ENCODE measurements around the gene CDKAL1. TPM values are rescaled to one million over a fixed set of nuclear protein-coding genes. Genes with fewer than 3 reads are reported as not detected.

Gene CDKAL1
- total and polyA plus RNA-seq, 2 of the 13 experiments (the other 11 are each of a cell fraction or from before 2014, with no cell fraction given) = 9.5 to 27.7 TPM

- TF ChIP-seq BORCS8-MEF2B (CRISPR knock-in tag; IDR thresholded peaks at IDR 0.05) = no peak
- TF ChIP-seq ZNF138 (CRISPR knock-in tag; IDR thresholded peaks at IDR 0.05; ENCODE audit: low read depth) = no peak
- no peak for TF ChIP-seq MIER2 (CRISPR knock-in tag; IDR thresholded peaks at IDR 0.05)
- no peak for TF ChIP-seq SYNCRIP (IDR thresholded peaks at IDR 0.05; ENCODE audit: insufficient read depth, low read depth, low read length)
- TF ChIP-seq HOXD1 (CRISPR knock-in tag; IDR thresholded peaks at IDR 0.05) = no peak
- no peak for TF ChIP-seq FOXK1 (CRISPR knock-in tag; IDR thresholded peaks at IDR 0.05; ENCODE audit: borderline replicate concordance, low read depth)
- TF ChIP-seq GATA4 (IDR thresholded peaks at IDR 0.05; ENCODE audit: borderline replicate concordance, low read depth) = no peak
- TF ChIP-seq MYNN (CRISPR knock-in tag; IDR thresholded peaks at IDR 0.05; ENCODE audit: low read depth) = no peak
- no peak for TF ChIP-seq PLSCR1 (CRISPR knock-in tag; IDR thresholded peaks at IDR 0.05; ENCODE audit: borderline replicate concordance)
Measured at GRCh38 chr6:20835315-20836010, 301.2 kb downstream of the CDKAL1 start (continued).

- FAIRE-seq (no peak), ATAC-seq (no peak), DNase-seq (ENCODE audit: low spot score) (no peak)
- Histone ChIP-seq H2AFZ (ENCODE audit: low read length) (no peak overlapping the region), H3K4me2 (ENCODE audit: low read depth, low read length) (no peak overlapping the region), H3K4me3 (replicated peaks in 1 of 3; ENCODE audit: insufficient read depth in 1 of 3, low read depth in 2 of 3, low read length in 3 of 3) (no peak overlapping the region), H3K9ac (ENCODE audit: insufficient read depth, low read depth, low read length) (no peak overlapping the region), H4K20me1 (ENCODE audit: insufficient read depth, low read length) (no peaks in the 10 kb centered on the region), H3K36me3 (replicated peaks in 1 of 2; ENCODE audit: control insufficient read depth in 1 of 2, insufficient read depth in 2 of 2, low read length in 2 of 2) (no peaks in the 10 kb centered on the region), H3K27me3 (ENCODE audit: control insufficient read depth in 1 of 2, insufficient read depth in 2 of 2, low read length in 2 of 2) (no peaks in the 10 kb centered on the region), H3K27ac (ENCODE audit: extremely low read length, insufficient read depth, low read length) (no peak overlapping the region), H3K4me1 (ENCODE audit: insufficient read depth, low read length) (no peaks in the 10 kb centered on the region), H3K9me3 (ENCODE audit: low read length) (no peaks in the 10 kb centered on the region), H3K79me2 (ENCODE audit: insufficient read depth, low read length) (no peaks in the 10 kb centered on the region)
- ChIA-PET CTCF (ENCODE audit: low intra/inter-chr PET ratio, low total read pairs) (no interaction called here), POLR2A (no interaction called here)
- TF ChIP-seq E2F5 (CRISPR knock-in tag; conservative IDR thresholded peaks at IDR 0.05) = no peak
- 99% methylated on average over 2 of the region's 2 CpGs for WGBS (ENCODE audit: low lambda C conversion rate)
- BruUV-seq (replicated peaks) = no TSS peak
- in situ Hi-C loops (cut with HindIII; ENCODE audit: extremely low pct_ligation_motif_present, low pct_unique_long_range_greater_than_20kb) = no loop called here
- intact Hi-C loops (cut with micrococcal nuclease; ENCODE audit: unreplicated experiment) = no loop called here
Measured at GRCh38 chr6:20837189-20837588, 302.9 kb downstream of the CDKAL1 start.
